Common myeloid progenitor, CD34-positive (primary cell): ENCODE data around the gene SLC9A8.

ENCODE experiments used
- CTCF ChIA-PET: fragments of 350-600 bp; sonication (Branson Sonifier 250); formaldehyde crosslinking; loops from one replicate; lab custom pipeline; 2021; ENCODE audit warnings: antibody characterized with exemption; lab: Charles Lee
- POLR2A ChIA-PET: fragments of 350-600 bp; sonication (Branson Sonifier 250); formaldehyde crosslinking; loops from one replicate; lab custom pipeline; 2021; ENCODE audit warnings: antibody characterized with exemption; lab: Charles Lee
- DNase-seq, 3 donors: peaks; one replicate each; pipeline versions ENCODE4 v3.0.0 to v3.0.0-alpha.2; 2013
- H3K27ac ChIP-seq, 2 experiments: 1 replicate in 1 of 2; 2 replicates in 1 of 2; pipeline ENCODE4 v1.7.0; 2013; ENCODE audit warnings: inconsistent platforms in 2 of 2, low read length in 2 of 2, mild to moderate bottlenecking in 2 of 2, low read depth in 1 of 2, moderate library complexity in 1 of 2; ENCODE audit not compliant: severe bottlenecking in 2 of 2, insufficient read depth in 1 of 2, poor library complexity in 1 of 2
- H3K27me3 ChIP-seq, 5 experiments: replicated peaks in 2 of 5; 1 replicate in 3 of 5; 2 replicates in 2 of 5; pipeline versions ENCODE4 v1.6.1 to v1.7.0; 2013; ENCODE audit warnings: low read length in 4 of 5, mild to moderate bottlenecking in 2 of 5, moderate library complexity in 2 of 5, inconsistent platforms in 1 of 5; ENCODE audit not compliant: insufficient read depth in 5 of 5, control insufficient read depth in 4 of 5
- H3K36me3 ChIP-seq, 4 experiments: 1 replicate in 2 of 4; 2 replicates in 2 of 4; pipeline versions ENCODE4 v1.6.1 to v1.7.0; 2013; ENCODE audit warnings: low read length in 3 of 4, control low read depth in 1 of 4, mild to moderate bottlenecking in 1 of 4; ENCODE audit not compliant: control insufficient read depth in 4 of 4, insufficient read depth in 4 of 4
- H3K4me1 ChIP-seq, 4 experiments: 1 replicate in 3 of 4; 2 replicates in 1 of 4; pipeline versions ENCODE4 v1.6.1 to v1.7.1; 2013; ENCODE audit warnings: low read length in 3 of 4, mild to moderate bottlenecking in 3 of 4, control low read depth in 1 of 4, inconsistent platforms in 1 of 4, moderate library complexity in 1 of 4; ENCODE audit not compliant: control insufficient read depth in 4 of 4, insufficient read depth in 4 of 4; ENCODE audit errors: control extremely low read depth in 1 of 4
- H3K4me3 ChIP-seq, 7 experiments: 1 replicate in 4 of 7; 2 replicates in 3 of 7; pipeline versions ENCODE4 v1.5.1 to v1.7.0; 2013; ENCODE audit warnings: mild to moderate bottlenecking in 7 of 7, low read length in 6 of 7, moderate library complexity in 6 of 7, inconsistent platforms in 2 of 7, low read depth in 2 of 7, control low read depth in 1 of 7; ENCODE audit not compliant: insufficient read depth in 4 of 7, control insufficient read depth in 1 of 7; ENCODE audit errors: extremely low read depth in 1 of 7
- H3K9me3 ChIP-seq, 5 experiments: 1 replicate in 4 of 5; 2 replicates in 1 of 5; pipeline versions ENCODE4 v1.6.1 to v1.7.1; 2013; ENCODE audit warnings: low read length in 4 of 5, mild to moderate bottlenecking in 2 of 5, inconsistent platforms in 1 of 5, low read depth in 1 of 5, moderate library complexity in 1 of 5; ENCODE audit not compliant: control insufficient read depth in 4 of 5, insufficient read depth in 2 of 5; ENCODE audit errors: control extremely low read depth in 1 of 5
- WGBS: methylation state at CpG from one replicate; pipeline ENCODE4 v1.1.5; 2013; ENCODE audit not compliant: insufficient coverage; 5-methylcytosine and 5-hydroxymethylcytosine counted together

The SLC9A8 gene

GRCh38 chr20:49936153-49937026 is 123.8 kb downstream of the SLC9A8 start, which contains the start of gene RNF114:
Gene RNF114, plus strand, starts transcription at chr20:49936397. Its CDS starts 16 bp downstream, at chr20:49936413.
- Histone ChIP-seq H3K9me3 (no peaks in the 10 kb centered on the region), H3K36me3 (peaks cover 0 to 27% (median 6%) of the 10 kb centered on the region in 4 experiments), H3K4me3 (peak within 1 kb of the TSS; percentile 90 to 98 (median 97)), H3K27me3 (no peaks in the 10 kb centered on the region), H3K27ac (peak within 1 kb of the TSS; percentile 80 to 87), H3K4me1 (peaks cover 19 to 32% (median 30%) of the 10 kb centered on the region in 4 experiments)
- peak; percentile 88 to 93 (median 92) for DNase-seq
- POLR2A ChIA-PET, result interaction anchor here (0.5 to 1.2 kb wide), 5 partner anchors 9 to 135 kb away, joined by 3 to 5 read pairs (median 3); no protein-coding TSS in a partner anchor
- CTCF ChIA-PET, result interaction anchor here (1.1 to 3.0 kb wide), 5 partner anchors 10 to 135 kb away, joined by 3 to 12 read pairs (median 4); no protein-coding TSS in a partner anchor
- 0% methylated on average over 48 of the region's 79 CpGs for WGBS

DNA sequence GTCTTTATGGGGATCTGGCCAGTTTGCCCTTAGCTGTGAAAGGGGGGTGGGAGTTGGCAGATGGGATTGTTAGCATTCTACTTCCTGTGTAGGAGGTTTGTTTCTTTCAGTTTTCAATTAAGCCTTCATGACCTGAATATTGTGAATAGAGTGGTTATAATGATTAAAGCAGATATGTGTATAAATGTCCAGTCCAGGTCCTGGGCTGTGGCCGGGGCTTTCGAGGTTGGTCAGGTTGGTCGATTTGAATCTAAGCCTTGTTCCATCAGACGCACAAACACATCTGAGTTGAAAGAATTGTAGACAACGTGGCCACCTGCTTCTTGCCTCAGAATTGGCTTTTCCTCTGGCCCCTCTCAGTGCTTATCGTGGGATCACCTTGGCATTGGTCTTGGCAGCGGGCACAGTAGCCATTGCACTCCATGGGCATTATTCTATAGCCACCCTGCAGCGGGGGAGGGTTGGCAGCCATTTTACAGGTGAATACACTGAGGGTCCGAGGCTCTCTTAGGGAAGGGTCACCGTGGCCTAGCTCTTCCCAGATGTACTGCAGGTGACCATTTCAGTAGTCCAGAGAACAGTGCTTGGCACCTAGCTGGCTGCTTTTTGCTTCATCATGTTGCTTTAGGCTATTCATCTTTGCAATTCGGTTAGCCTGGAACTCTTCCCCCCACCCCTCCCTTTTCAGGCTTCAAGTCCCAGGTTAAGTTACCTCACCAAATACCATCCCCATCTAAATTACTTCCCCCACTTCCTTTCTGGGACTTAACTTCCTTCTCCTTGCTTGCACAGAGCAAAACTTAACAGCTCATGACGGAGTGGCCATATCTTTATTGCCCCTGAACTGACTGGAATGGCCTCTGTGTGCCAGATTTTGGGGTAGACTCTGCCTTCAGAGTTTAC is 124.7 kb downstream of the SLC9A8 start:
- peak overlapping the region; percentile 80 to 87 for H3K27ac ChIP-seq
- ChIA-PET POLR2A (interaction anchor here (0.5 to 1.2 kb wide), 4 partner anchors 9 to 134 kb away, joined by 3 to 5 read pairs (median 3); no protein-coding TSS in a partner anchor), CTCF (interaction anchor here (1.1 to 3.0 kb wide), 5 partner anchors 9 to 134 kb away, joined by 3 to 12 read pairs (median 4); no protein-coding TSS in a partner anchor)
- H3K4me3 ChIP-seq, result peak overlapping the region; percentile 90 to 98 (median 97)
- peak in 2 of 3 donors; percentile 34 to 68 for DNase-seq
- 6% methylated on average over 12 of the region's 12 CpGs for WGBS
- H3K4me1 ChIP-seq, result peaks cover 19 to 32% (median 30%) of the 10 kb centered on the region in 4 experiments
- H3K27me3 ChIP-seq, result no peaks in the 10 kb centered on the region
- H3K9me3 ChIP-seq, result no peaks in the 10 kb centered on the region
- H3K36me3 ChIP-seq, result peaks cover 5 to 36% (median 13%) of the 10 kb centered on the region in 4 experiments

GRCh38 chr20:49938173-49939163 is 125.8 kb downstream of the SLC9A8 start:
- POLR2A ChIA-PET, result no interaction called here

GRCh38 chr20:49941456-49941855 is 128.8 kb downstream of the SLC9A8 start:
- Histone ChIP-seq H3K27me3 (no peaks in the 10 kb centered on the region), H3K4me1 (peaks cover 19 to 24% (median 22%) of the 10 kb centered on the region in 4 experiments), H3K36me3 (peaks cover 29 to 70% (median 41%) of the 10 kb centered on the region in 4 experiments), H3K9me3 (no peaks in the 10 kb centered on the region), H3K27ac (no peak overlapping the region), H3K4me3 (no peak overlapping the region)
- CTCF ChIA-PET, result interaction anchor here (0.7 kb wide), 1 partner anchor 12 kb away, joined by 3 read pairs; no protein-coding TSS in a partner anchor
- 97% methylated on average over 15 of the region's 15 CpGs for WGBS
- POLR2A ChIA-PET, result no interaction called here
- DNase-seq, result no peak

More at GRCh38 chr20:49938173-49939163, 125.8 kb downstream of the SLC9A8 start:
- Histone ChIP-seq H3K9me3 (no peaks in the 10 kb centered on the region), H3K36me3 (peaks cover 12 to 48% (median 20%) of the 10 kb centered on the region in 4 experiments), H3K27me3 (no peaks in the 10 kb centered on the region), H3K4me1 (peaks cover 19 to 32% (median 30%) of the 10 kb centered on the region in 4 experiments), H3K4me3 (peak overlapping the region in 3 of 7 experiments; percentile 90 to 98 (median 97)), H3K27ac (peak overlapping the region in 1 of 2 experiments; percentile 87)
- no peak for DNase-seq
- CTCF ChIA-PET, result interaction anchor here (1.0 to 3.0 kb wide), 4 partner anchors 8 to 107 kb away, joined by 3 to 12 read pairs (median 4); no protein-coding TSS in a partner anchor
- WGBS, result 89% methylated on average over 9 of the region's 12 CpGs
